Fibroblast of the conjunctiva (primary cell): ENCODE results near the gene GNG10.
"Not testable (repeated sequence)": the region's sequence is repeated elsewhere in the genome, so short reads cannot be mapped to it uniquely, and the experiment has no call there.

Source experiments
- DNase-seq: peaks from one replicate; pipeline ENCODE4 v3.0.0-alpha.2; 2010; ENCODE audit warnings: low read depth

GNG10 gene

GRCh38 chr9:111649016-111649415 lies 12.4 kb upstream of the GNG10 start:
- no peak for DNase-seq

- no peak for DNase-seq
Observed at GRCh38 chr9:111657051-111657450, 4.4 kb upstream of the GNG10 start.

- no peak for DNase-seq
Observed at GRCh38 chr9:111658943-111659342, 2.5 kb upstream of the GNG10 start.

GRCh38 chr9:111659691-111660090 lies 1.7 kb upstream of the GNG10 start:
- no peak for DNase-seq

GRCh38 chr9:111661802-111662521 lies 557 bp downstream of the GNG10 start:
- DNase-seq: no peak

- no peak for DNase-seq
Observed at GRCh38 chr9:111662576-111663300, 1.3 kb downstream of the GNG10 start.

GRCh38 chr9:111663301-111663823 lies 2.0 kb downstream of the GNG10 start:
- DNase-seq: no peak

GRCh38 chr9:111668026-111668573 lies 6.7 kb downstream of the GNG10 start:
- no peak for DNase-seq

GRCh38 chr9:111668601-111669000 lies 7.2 kb downstream of the GNG10 start:
- DNase-seq: not testable (repeated sequence)

- DNase-seq: no peak
Observed at GRCh38 chr9:111674319-111674718, 12.9 kb downstream of the GNG10 start.

- DNase-seq: no peak
Observed at GRCh38 chr9:111676116-111676515, 14.7 kb downstream of the GNG10 start.

- no peak for DNase-seq
Observed at GRCh38 chr9:111678293-111678692, 16.9 kb downstream of the GNG10 start.

GRCh38 chr9:111679199-111679598 lies 17.8 kb downstream of the GNG10 start:
- no peak for DNase-seq

GRCh38 chr9:111683392-111683791 lies 22.0 kb downstream of the GNG10 start:
- no peak for DNase-seq

- peak; percentile 35 for DNase-seq
Observed at GRCh38 chr9:111691672-111692329, 30.4 kb downstream of the GNG10 start.

- no peak for DNase-seq
Observed at GRCh38 chr9:111696796-111697195, 35.4 kb downstream of the GNG10 start.

- no peak for DNase-seq
Observed at GRCh38 chr9:111700776-111701175, 39.4 kb downstream of the GNG10 start.

GRCh38 chr9:111704503-111704902 lies 43.1 kb downstream of the GNG10 start:
- no peak for DNase-seq

- DNase-seq: no peak
Observed at GRCh38 chr9:111711548-111711947, 50.1 kb downstream of the GNG10 start.

GRCh38 chr9:111712369-111712768 lies 51.0 kb downstream of the GNG10 start:
- no peak for DNase-seq

- no peak for DNase-seq
Observed at GRCh38 chr9:111715471-111715870, 54.1 kb downstream of the GNG10 start.

- no peak for DNase-seq
Observed at GRCh38 chr9:111719541-111719940, 58.1 kb downstream of the GNG10 start.
